NCI-H82 treated with DMSO at 0.1 percent for 48 hours (cell line): ENCODE results near the gene CPLX1.
"Not testable (repeated sequence)": the region's sequence is repeated elsewhere in the genome, so short reads cannot be mapped to it uniquely, and the experiment has no call there.

Source experiments
- DNase-seq: peaks from one replicate; lab custom pipeline; 2025; ENCODE audit not compliant: unreplicated experiment; lab: John Stamatoyannopoulos, UW

The CPLX1 gene

GRCh38 chr4:821181-821591 is 4.7 kb downstream of the CPLX1 start:
- no peak for DNase-seq

- no peak for DNase-seq
Measured at GRCh38 chr4:820230-821172, 5.4 kb downstream of the CPLX1 start.

- no peak for DNase-seq
Measured at GRCh38 chr4:819401-820229, 6.3 kb downstream of the CPLX1 start.

GRCh38 chr4:818106-818921 is 7.6 kb downstream of the CPLX1 start:
- no peak for DNase-seq

DNA sequence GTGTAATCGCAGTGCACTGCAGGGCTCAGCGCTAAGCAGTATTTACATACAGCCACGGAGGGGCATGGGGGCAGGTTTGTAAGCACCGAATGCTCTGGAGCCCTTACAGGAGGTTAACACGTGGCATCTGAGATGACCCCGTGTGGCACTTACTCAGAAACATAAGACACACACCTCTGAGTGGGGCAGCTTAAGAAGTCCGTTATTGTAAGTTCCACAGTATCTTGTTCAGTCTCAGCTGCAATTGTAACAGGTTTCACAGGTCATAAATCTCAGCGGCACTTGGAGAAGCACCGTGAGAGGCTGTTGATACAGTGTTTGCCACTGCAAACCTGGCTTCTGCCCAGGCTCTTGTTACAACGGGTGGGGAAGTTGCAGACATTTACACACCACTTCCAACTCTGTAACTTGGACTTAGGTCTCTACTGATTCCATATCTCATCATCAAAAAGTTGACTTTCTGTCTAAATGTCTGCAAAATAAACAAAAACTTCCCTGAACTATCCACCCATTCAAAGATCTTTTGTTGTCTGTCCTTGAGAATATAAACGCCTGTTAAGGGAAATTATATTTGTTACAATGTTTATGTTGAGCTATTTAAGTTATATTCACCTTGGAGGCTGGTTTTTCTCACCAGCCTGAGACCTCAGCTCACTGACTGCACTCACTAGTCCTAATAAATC is 10.3 kb downstream of the CPLX1 start:
- no peak for DNase-seq

GRCh38 chr4:814312-814850 is 11.5 kb downstream of the CPLX1 start:
- no peak for DNase-seq

DNA sequence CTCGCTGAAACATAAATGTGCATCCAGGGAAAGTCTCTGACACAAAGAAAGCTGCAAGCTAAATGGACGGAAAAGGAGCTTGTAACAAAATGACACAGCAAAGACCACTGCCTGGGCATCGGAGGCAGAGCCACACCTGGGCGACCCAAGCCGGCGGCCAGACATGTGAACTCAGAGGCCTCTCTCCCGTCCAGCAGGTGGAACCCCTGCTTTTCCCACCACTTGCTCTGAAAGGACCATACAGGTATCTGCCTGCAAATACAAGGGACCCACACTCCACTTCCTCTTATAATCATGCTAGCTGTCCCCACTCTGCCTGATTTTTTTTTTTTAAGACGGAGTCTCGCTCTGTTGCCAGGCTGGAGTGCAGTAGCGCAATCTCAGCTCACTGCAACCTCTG is 12.0 kb downstream of the CPLX1 start:
- no peak for DNase-seq

DNA sequence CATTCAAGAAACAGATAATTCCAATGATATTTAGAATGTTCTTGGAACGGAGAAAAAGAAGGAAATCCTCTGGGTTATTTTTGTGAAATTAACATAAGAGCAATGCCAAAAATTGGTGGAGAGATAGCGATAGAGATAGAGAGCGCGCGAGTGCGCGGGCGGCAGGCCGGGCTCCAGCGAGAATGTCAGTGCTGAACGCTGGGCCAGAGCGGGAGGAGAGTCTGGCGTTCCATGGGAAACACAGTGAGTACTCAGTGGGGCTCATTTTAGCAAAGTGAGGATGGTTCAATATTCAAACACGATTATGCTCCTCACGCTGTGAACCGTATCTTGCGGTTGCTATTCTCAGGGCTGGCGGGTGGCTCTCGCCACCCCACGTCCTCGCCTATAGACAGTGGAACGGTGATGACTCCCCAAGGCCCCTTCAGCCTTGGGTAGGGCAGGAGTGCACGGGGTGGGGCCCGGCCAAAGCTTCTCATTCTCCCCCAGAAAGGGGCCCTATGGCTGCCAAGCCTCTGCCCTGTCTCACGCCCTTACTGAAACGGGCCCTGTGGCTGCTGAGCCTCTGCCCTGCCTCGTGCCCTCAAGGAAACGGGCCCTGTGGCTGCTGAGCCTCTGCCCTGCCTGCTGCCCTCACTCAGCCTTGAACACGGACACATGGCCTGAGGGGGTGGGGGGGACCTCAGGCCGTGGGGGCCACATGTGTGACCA is 16.9 kb downstream of the CPLX1 start:
- no peak for DNase-seq

DNA sequence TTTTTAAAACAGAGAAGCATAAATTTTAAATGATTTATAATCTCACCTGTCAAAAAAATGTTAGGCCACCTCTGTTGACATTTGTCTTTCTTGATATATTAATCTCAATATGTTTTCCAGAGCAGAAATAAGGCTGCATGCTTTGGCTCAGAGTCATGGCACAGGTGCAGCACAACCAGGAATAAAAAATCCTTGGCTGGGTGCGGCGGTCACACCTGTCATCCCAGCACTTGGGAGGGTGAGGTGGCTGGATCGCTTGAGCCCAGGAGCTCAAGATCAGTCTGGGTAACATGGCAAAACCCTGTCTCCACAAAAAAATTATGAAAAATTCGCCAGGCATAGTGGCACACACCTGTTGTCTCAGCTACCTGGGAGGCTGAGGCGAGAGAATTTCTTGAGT is 18.1 kb downstream of the CPLX1 start:
- no peak for DNase-seq

- DNase-seq, result not testable (repeated sequence)
Measured at GRCh38 chr4:806979-807378, 18.9 kb downstream of the CPLX1 start.

DNA sequence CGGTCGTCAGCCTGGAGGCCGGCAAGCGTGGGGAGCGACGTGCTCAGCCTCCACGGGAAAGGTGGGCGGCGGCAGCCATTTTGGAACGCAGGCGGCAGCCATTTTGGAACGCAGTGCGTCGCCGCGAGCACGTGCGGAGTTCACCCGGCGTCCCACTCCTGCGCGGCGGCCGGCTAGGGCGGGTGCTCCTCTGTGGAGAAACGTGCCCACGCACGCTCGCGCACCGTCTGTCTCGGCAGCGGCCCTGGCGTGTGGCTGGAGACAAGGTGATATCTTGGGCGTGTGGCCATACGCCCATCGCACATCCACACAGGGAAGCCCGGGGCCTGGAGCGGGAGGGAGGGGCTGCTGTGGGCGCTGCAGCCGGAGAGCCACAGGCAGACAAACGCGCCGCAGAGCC is 21.1 kb downstream of the CPLX1 start:
- DNase-seq, result no peak

DNA sequence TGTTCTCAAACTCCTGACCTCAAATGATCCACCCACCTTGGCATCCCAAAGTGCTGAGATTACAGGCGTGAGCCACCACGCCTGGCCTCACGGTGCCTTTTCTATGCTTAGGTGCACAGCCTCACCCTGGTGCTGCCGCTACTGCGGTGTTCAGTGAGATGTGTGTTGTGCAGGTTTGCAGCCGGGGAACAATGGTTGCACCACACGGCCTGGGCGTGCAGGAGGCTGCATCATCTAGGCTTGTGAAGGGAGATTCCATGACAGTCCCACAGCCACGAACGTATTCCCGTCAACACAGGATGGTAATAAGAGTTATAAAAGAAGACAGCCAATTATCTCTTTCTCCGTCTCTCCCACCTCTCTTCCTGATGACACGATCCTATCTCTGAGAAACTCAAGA is 22.0 kb downstream of the CPLX1 start:
- no peak for DNase-seq

GRCh38 chr4:801436-802124 is 24.3 kb downstream of the CPLX1 start:
- DNase-seq, result no peak

- no peak for DNase-seq
Measured at GRCh38 chr4:797066-797465, 28.9 kb downstream of the CPLX1 start.

DNA sequence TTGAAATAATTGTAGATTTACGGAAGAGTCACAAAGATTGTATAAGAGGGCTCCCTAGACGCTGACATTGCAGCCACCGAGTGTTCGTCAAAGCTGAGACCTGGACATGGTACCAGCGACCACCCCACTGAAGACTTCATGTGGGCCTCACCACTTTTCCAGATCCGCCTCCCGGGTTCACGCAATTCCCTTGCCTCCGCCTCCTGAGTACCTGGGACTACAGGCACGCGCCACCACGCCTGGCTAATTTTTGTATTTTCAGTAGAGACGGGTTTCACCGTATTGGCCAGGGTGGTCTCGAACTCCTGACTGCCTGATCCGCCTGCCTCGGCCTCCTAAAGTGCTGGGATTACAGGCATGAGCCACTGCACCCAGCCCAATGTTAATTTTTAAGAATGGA is 29.7 kb downstream of the CPLX1 start:
- DNase-seq, result no peak

GRCh38 chr4:795726-796119 is 30.2 kb downstream of the CPLX1 start:
- DNase-seq, result no peak

DNA sequence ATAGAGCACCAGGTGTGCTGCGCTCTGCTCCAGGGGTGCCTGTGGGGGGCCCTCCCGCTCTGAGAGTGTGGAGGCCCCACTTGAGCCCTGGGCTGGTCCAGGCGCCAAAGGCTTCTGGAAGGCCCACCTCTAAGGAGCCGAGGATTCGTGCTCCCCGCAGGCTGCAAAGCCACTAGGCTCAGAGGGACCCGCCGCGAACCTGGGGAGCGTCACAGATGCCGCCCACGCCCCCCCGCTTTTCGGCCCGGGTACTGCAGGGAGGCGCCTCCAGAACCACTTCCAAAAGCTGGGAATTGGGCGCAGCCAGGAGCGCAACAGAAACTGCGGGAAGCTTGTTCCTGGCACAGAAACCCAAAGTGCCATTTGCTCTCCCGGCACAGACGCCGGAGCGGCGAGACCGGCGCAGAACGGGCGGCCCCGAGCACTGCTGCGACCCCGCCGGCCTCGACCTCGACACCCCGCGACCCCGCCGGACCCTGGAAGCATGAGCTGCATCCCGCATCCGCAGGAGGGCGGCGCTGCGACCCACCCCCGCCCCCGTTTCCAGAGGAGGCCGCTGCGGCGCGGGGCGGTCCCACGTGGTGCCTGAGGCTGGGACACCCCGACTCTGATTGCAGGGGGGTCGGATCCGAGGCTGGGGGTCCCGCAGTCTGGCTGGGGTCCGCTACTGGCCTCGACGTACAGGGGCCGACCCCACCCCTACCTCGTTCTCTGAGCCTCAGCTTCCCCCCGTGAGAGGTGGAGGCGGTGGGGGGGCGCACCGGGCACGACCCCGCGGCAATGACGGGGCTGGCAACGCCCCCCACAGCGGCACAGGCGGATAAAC is 30.8 kb downstream of the CPLX1 start:
- DNase-seq, result no peak

DNA sequence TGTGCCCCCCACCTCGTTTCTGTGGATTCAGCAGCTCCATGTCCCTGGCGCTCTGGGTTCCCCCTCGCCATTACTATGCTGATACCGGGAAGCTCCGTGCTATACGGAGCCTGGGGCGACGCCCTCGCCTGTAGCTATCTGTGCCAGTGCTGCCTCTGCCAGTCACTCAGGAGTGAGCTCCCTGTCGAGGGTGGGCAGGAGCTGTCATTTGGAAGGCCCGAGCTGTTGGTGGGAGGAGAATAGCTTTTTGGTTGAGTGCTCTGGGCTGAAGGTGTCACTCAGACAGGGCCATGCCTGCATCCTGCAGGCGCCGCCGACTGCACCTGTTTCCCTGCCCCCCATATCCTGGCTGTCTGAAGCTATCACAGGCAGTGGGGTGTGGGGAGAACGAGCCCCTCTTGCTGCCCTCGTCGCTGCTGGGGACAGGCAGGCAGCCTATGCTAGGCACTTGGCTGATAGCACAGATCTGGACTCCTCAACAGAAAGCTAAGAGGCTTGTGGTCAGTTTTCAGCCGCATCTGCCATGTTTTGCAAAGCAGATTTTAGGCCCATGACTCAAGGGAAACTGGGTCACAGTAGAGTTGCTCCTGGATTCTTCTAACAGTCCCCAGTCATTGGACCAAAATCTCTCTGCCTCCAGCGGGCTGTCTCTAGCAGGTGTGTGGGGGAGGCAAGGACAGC is 31.8 kb downstream of the CPLX1 start:
- DNase-seq, result no peak
